ENCODE results near the gene PRKN. TPM values are rescaled to one million over a fixed set of nuclear protein-coding genes. Genes with fewer than 3 reads are reported as not detected.

Gene PRKN
- total RNA-seq, 1 donor from 2014 or later = 2.8 TPM

- no peak overlapping the region for H3K9ac ChIP-seq
- H3K4me3 ChIP-seq = no peak overlapping the region
- TF ChIP-seq EZH2 (IDR thresholded peaks at IDR 0.05) = no peak
- TF ChIP-seq, protein P1, sequence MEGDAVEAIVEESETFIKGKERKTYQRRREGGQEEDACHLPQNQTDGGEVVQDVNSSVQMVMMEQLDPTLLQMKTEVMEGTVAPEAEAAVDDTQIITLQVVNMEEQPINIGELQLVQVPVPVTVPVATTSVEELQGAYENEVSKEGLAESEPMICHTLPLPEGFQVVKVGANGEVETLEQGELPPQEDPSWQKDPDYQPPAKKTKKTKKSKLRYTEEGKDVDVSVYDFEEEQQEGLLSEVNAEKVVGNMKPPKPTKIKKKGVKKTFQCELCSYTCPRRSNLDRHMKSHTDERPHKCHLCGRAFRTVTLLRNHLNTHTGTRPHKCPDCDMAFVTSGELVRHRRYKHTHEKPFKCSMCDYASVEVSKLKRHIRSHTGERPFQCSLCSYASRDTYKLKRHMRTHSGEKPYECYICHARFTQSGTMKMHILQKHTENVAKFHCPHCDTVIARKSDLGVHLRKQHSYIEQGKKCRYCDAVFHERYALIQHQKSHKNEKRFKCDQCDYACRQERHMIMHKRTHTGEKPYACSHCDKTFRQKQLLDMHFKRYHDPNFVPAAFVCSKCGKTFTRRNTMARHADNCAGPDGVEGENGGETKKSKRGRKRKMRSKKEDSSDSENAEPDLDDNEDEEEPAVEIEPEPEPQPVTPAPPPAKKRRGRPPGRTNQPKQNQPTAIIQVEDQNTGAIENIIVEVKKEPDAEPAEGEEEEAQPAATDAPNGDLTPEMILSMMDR (IDR thresholded peaks at IDR 0.05) = no peak
- no peak for TF ChIP-seq EZH2phosphoT487 (IDR thresholded peaks at IDR 0.05)
- no peak overlapping the region for H3K4me3 Mint-ChIP-seq
- no peak overlapping the region for H2AFZ ChIP-seq (replicated peaks)
- no peaks in the 10 kb centered on the region for H3K27me3 ChIP-seq
- no peaks in the 10 kb centered on the region for H3K36me3 ChIP-seq
- peaks cover 3% of the 10 kb centered on the region for H3K27me3 Mint-ChIP-seq (ENCODE audit: insufficient read depth, low read depth)
- H4K20me1 ChIP-seq (ENCODE audit: low read depth) = no peaks in the 10 kb centered on the region
- no peak overlapping the region for H3K4me2 ChIP-seq
- DNase-seq (ENCODE audit: low spot score) = no peak
- H3F3A ChIP-seq (ENCODE audit: low read depth) = no peaks in the 10 kb centered on the region
- no peak overlapping the region for H3K27ac ChIP-seq
- peaks cover 2% of the 10 kb centered on the region for H3K36me3 Mint-ChIP-seq
- H3K9me3 ChIP-seq (ENCODE audit: low read depth) = no peaks in the 10 kb centered on the region
- H3K27ac Mint-ChIP-seq = peak overlapping the region; percentile 19
- peaks cover 2% of the 10 kb centered on the region for H3K9me3 Mint-ChIP-seq
- H3K4me1 ChIP-seq = peaks cover 15% of the 10 kb centered on the region
- no peaks in the 10 kb centered on the region for H3K79me2 ChIP-seq (ENCODE audit: low read depth)
- H3K4me1 Mint-ChIP-seq = peaks cover 6% of the 10 kb centered on the region
These were observed 1350.5 kb downstream of the PRKN start for GRCh38 chr6:161377116-161377515.

- H3K79me2 ChIP-seq (ENCODE audit: low read depth) = no peaks in the 10 kb centered on the region
- H3K4me3 ChIP-seq = no peak overlapping the region
- H3F3A ChIP-seq (ENCODE audit: low read depth) = no peaks in the 10 kb centered on the region
- no peaks in the 10 kb centered on the region for H4K20me1 ChIP-seq (ENCODE audit: low read depth)
- TF ChIP-seq, protein P1 (IDR thresholded peaks at IDR 0.05) = no peak
- no peak for TF ChIP-seq EZH2phosphoT487 (IDR thresholded peaks at IDR 0.05)
- no peak for TF ChIP-seq EZH2 (IDR thresholded peaks at IDR 0.05)
- H3K27ac ChIP-seq = no peak overlapping the region
- Mint-ChIP-seq H3K4me3 (no peak overlapping the region), H3K4me1 (peaks cover 6% of the 10 kb centered on the region), H3K36me3 (peaks cover 2% of the 10 kb centered on the region), H3K9me3 (peaks cover 2% of the 10 kb centered on the region), H3K27ac (peak overlapping the region; percentile 0), H3K27me3 (ENCODE audit: insufficient read depth, low read depth) (peaks cover 3% of the 10 kb centered on the region)
- no peak overlapping the region for H2AFZ ChIP-seq (replicated peaks)
- H3K9me3 ChIP-seq (ENCODE audit: low read depth) = no peaks in the 10 kb centered on the region
- no peak for DNase-seq (ENCODE audit: low spot score)
- peaks cover 15% of the 10 kb centered on the region for H3K4me1 ChIP-seq
- H3K4me2 ChIP-seq = no peak overlapping the region
- H3K9ac ChIP-seq = no peak overlapping the region
- H3K27me3 ChIP-seq = no peaks in the 10 kb centered on the region
- no peaks in the 10 kb centered on the region for H3K36me3 ChIP-seq
These were observed 1351.2 kb downstream of the PRKN start for GRCh38 chr6:161376367-161376766.

DNA sequence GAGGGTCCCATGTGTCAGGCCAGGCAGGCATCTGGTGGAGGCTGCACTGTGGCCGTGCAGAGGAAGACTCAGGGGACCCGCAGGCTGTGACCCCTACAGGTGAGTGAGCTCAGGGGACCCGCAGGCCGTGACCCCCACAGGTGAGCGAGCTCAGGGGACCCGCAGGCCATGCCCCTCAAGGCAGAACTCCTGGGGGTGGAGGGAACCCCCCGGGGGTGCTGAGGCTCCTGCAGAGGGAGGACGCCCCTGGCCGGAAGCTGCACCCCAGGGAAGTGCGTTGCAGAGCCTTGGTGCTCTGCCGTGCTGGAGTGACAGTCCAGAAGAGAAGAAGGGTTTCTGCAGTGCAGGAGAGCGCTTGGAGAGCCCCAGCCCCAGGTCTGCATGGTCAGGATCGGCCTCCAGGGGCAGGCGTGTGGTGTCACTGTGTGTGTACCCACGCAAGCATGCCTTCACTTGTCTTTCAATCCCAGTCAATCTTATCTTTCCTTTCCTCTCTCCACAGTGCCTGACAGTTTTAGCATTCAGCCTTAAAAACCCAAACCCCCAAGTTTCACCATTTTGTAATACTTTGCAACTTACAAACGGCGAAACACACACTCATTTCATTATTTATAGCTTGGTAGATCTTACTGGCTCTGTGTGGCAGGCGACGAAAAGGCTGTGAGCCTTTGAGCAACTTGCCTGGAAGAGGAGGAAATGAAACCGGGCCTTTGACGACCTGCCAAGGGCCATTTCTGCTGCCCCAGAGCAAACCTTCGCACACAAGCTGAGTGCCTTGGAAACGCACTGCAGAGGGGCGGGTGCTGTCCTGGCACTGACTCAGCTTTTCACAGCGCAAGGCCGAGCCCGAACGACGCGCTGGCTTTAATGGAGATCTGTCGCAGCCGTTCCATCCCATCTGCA, 1352.3 kb downstream of the PRKN start:
- peaks cover 4% of the 10 kb centered on the region for H3K4me1 ChIP-seq
- H3K36me3 Mint-ChIP-seq = peaks cover 2% of the 10 kb centered on the region
- TF ChIP-seq, protein P1 (IDR thresholded peaks at IDR 0.05) = peak; percentile 37
- TF ChIP-seq EZH2phosphoT487 (IDR thresholded peaks at IDR 0.05) = no peak
- no peaks in the 10 kb centered on the region for H4K20me1 ChIP-seq (ENCODE audit: low read depth)
- H3K9ac ChIP-seq = no peak overlapping the region
- H3K4me1 Mint-ChIP-seq = peaks cover 6% of the 10 kb centered on the region
- no peaks in the 10 kb centered on the region for H3K79me2 ChIP-seq (ENCODE audit: low read depth)
- H3K27me3 ChIP-seq = no peaks in the 10 kb centered on the region
- H3K9me3 Mint-ChIP-seq = peaks cover 2% of the 10 kb centered on the region
- H3F3A ChIP-seq (ENCODE audit: low read depth) = no peaks in the 10 kb centered on the region
- H3K36me3 ChIP-seq = no peaks in the 10 kb centered on the region
- no peak overlapping the region for H3K27ac Mint-ChIP-seq
- peaks cover 3% of the 10 kb centered on the region for H3K27me3 Mint-ChIP-seq (ENCODE audit: insufficient read depth, low read depth)
- peak; percentile 41 for DNase-seq (ENCODE audit: low spot score)
- H2AFZ ChIP-seq (replicated peaks) = no peak overlapping the region
- no peak overlapping the region for H3K4me3 Mint-ChIP-seq
- no peak overlapping the region for H3K27ac ChIP-seq
- H3K4me3 ChIP-seq = no peak overlapping the region
- no peaks in the 10 kb centered on the region for H3K9me3 ChIP-seq (ENCODE audit: low read depth)
- H3K4me2 ChIP-seq = no peak overlapping the region

Data from neural progenitor cell (in vitro differentiated cells).